ENCODE measurements around the gene GARS1. TPM values are rescaled to one million over a fixed set of nuclear protein-coding genes. Genes with fewer than 3 reads are reported as not detected.

GARS1 gene
- polyA plus RNA-seq, 2 donors = 68.0 to 124 TPM

- Histone ChIP-seq H3K27ac (ENCODE audit: low read depth in 2 of 2, low read length in 1 of 2) (no peak overlapping the region), H3K36me3 (ENCODE audit: control insufficient read depth in 2 of 2, insufficient read depth in 2 of 2, low read length in 1 of 2) (peaks cover 18 to 27% of the 10 kb centered on the region in 2 donors), H3K4me3 (ENCODE audit: low read depth in 1 of 2, low read length in 2 of 2) (no peak overlapping the region), H3K9me3 (ENCODE audit: control insufficient read depth in 2 of 2, insufficient read depth in 1 of 2, low read depth in 1 of 2, low read length in 1 of 2) (no peaks in the 10 kb centered on the region), H3K27me3 (ENCODE audit: control insufficient read depth in 1 of 2, insufficient read depth in 2 of 2, low read length in 2 of 2) (no peaks in the 10 kb centered on the region), H3K4me1 (ENCODE audit: control insufficient read depth in 2 of 2, insufficient read depth in 2 of 2, low read length in 1 of 2) (no peaks in the 10 kb centered on the region)
- 89 to 91% methylated on average over 2 of the region's 2 CpGs for WGBS, 2 donors
These were observed 22.7 kb downstream of the GARS1 start for GRCh38 chr7:30617359-30617758.

GRCh38 chr7:30618080-30618676 is 23.5 kb downstream of the GARS1 start:
- H3K27ac ChIP-seq (ENCODE audit: low read depth in 2 of 2, low read length in 1 of 2) = no peak overlapping the region
- no peaks in the 10 kb centered on the region for H3K9me3 ChIP-seq (ENCODE audit: control insufficient read depth in 2 of 2, insufficient read depth in 1 of 2, low read depth in 1 of 2, low read length in 1 of 2)
- no peak overlapping the region for H3K4me3 ChIP-seq (ENCODE audit: low read depth in 1 of 2, low read length in 2 of 2)
- no peaks in the 10 kb centered on the region for H3K4me1 ChIP-seq (ENCODE audit: control insufficient read depth in 2 of 2, insufficient read depth in 2 of 2, low read length in 1 of 2)
- 92% methylated on average over 4 of the region's 4 CpGs for WGBS, 2 donors
- peaks cover 18 to 21% of the 10 kb centered on the region in 2 donors for H3K36me3 ChIP-seq (ENCODE audit: control insufficient read depth in 2 of 2, insufficient read depth in 2 of 2, low read length in 1 of 2)
- no peaks in the 10 kb centered on the region for H3K27me3 ChIP-seq (ENCODE audit: control insufficient read depth in 1 of 2, insufficient read depth in 2 of 2, low read length in 2 of 2)

- H3K9me3 ChIP-seq (ENCODE audit: control insufficient read depth in 2 of 2, insufficient read depth in 1 of 2, low read depth in 1 of 2, low read length in 1 of 2) = no peaks in the 10 kb centered on the region
- H3K4me3 ChIP-seq (ENCODE audit: low read depth in 1 of 2, low read length in 2 of 2) = no peak overlapping the region
- H3K36me3 ChIP-seq (ENCODE audit: control insufficient read depth in 2 of 2, insufficient read depth in 2 of 2, low read length in 1 of 2) = peaks cover 18 to 19% of the 10 kb centered on the region in 2 donors
- WGBS, 2 donors = 88 to 92% methylated on average over 1 of the region's 1 CpG
- H3K4me1 ChIP-seq (ENCODE audit: control insufficient read depth in 2 of 2, insufficient read depth in 2 of 2, low read length in 1 of 2) = no peaks in the 10 kb centered on the region
- no peak overlapping the region for H3K27ac ChIP-seq (ENCODE audit: low read depth in 2 of 2, low read length in 1 of 2)
- H3K27me3 ChIP-seq (ENCODE audit: control insufficient read depth in 1 of 2, insufficient read depth in 2 of 2, low read length in 2 of 2) = no peaks in the 10 kb centered on the region
These were observed 24.3 kb downstream of the GARS1 start for GRCh38 chr7:30618961-30619360.

- H3K4me1 ChIP-seq (ENCODE audit: control insufficient read depth in 2 of 2, insufficient read depth in 2 of 2, low read length in 1 of 2) = no peaks in the 10 kb centered on the region
- WGBS, 2 donors = 80 to 81% methylated on average over 1 of the region's 1 CpG
These were observed 30.6 kb downstream of the GARS1 start for GRCh38 chr7:30625283-30625682.

GRCh38 chr7:30627026-30627425 is 32.3 kb downstream of the GARS1 start:
- H3K36me3 ChIP-seq (ENCODE audit: control insufficient read depth in 2 of 2, insufficient read depth in 2 of 2, low read length in 1 of 2) = peaks cover 10 to 13% of the 10 kb centered on the region in 2 donors
- H3K27ac ChIP-seq (ENCODE audit: low read depth in 2 of 2, low read length in 1 of 2) = no peak overlapping the region
- H3K9me3 ChIP-seq (ENCODE audit: control insufficient read depth in 2 of 2, insufficient read depth in 1 of 2, low read depth in 1 of 2, low read length in 1 of 2) = no peaks in the 10 kb centered on the region
- H3K4me1 ChIP-seq (ENCODE audit: control insufficient read depth in 2 of 2, insufficient read depth in 2 of 2, low read length in 1 of 2) = no peaks in the 10 kb centered on the region
- WGBS, 2 donors = 89 to 92% methylated on average over 4 of the region's 4 CpGs
- H3K27me3 ChIP-seq (ENCODE audit: control insufficient read depth in 1 of 2, insufficient read depth in 2 of 2, low read length in 2 of 2) = no peaks in the 10 kb centered on the region
- H3K4me3 ChIP-seq (ENCODE audit: low read depth in 1 of 2, low read length in 2 of 2) = no peak overlapping the region

More at GRCh38 chr7:30625283-30625682, 30.6 kb downstream of the GARS1 start:
- Histone ChIP-seq H3K4me3 (ENCODE audit: low read depth in 1 of 2, low read length in 2 of 2) (no peak overlapping the region), H3K9me3 (ENCODE audit: control insufficient read depth in 2 of 2, insufficient read depth in 1 of 2, low read depth in 1 of 2, low read length in 1 of 2) (no peaks in the 10 kb centered on the region), H3K27me3 (ENCODE audit: control insufficient read depth in 1 of 2, insufficient read depth in 2 of 2, low read length in 2 of 2) (no peaks in the 10 kb centered on the region), H3K27ac (ENCODE audit: low read depth in 2 of 2, low read length in 1 of 2) (no peak overlapping the region), H3K36me3 (ENCODE audit: control insufficient read depth in 2 of 2, insufficient read depth in 2 of 2, low read length in 1 of 2) (peaks cover 6 to 14% of the 10 kb centered on the region in 2 donors)

GRCh38 chr7:30630986-30631385 is 36.3 kb downstream of the GARS1 start:
- Histone ChIP-seq H3K4me1 (ENCODE audit: control insufficient read depth in 2 of 2, insufficient read depth in 2 of 2, low read length in 1 of 2) (no peaks in the 10 kb centered on the region), H3K36me3 (ENCODE audit: control insufficient read depth in 2 of 2, insufficient read depth in 2 of 2, low read length in 1 of 2) (peaks cover 19 to 20% of the 10 kb centered on the region in 2 donors), H3K9me3 (ENCODE audit: control insufficient read depth in 2 of 2, insufficient read depth in 1 of 2, low read depth in 1 of 2, low read length in 1 of 2) (no peaks in the 10 kb centered on the region), H3K27ac (ENCODE audit: low read depth in 2 of 2, low read length in 1 of 2) (no peak overlapping the region), H3K27me3 (ENCODE audit: control insufficient read depth in 1 of 2, insufficient read depth in 2 of 2, low read length in 2 of 2) (no peaks in the 10 kb centered on the region), H3K4me3 (ENCODE audit: low read depth in 1 of 2, low read length in 2 of 2) (no peak overlapping the region)
- 94 to 95% methylated on average over 4 of the region's 4 CpGs for WGBS, 2 donors

GRCh38 chr7:30633223-30633622 is 38.5 kb downstream of the GARS1 start:
- WGBS, 2 donors = 78 to 86% methylated on average over 3 of the region's 3 CpGs
- H3K36me3 ChIP-seq (ENCODE audit: control insufficient read depth in 2 of 2, insufficient read depth in 2 of 2, low read length in 1 of 2) = peaks cover 14% of the 10 kb centered on the region in 2 donors
- no peak overlapping the region for H3K27ac ChIP-seq (ENCODE audit: low read depth in 2 of 2, low read length in 1 of 2)
- H3K9me3 ChIP-seq (ENCODE audit: control insufficient read depth in 2 of 2, insufficient read depth in 1 of 2, low read depth in 1 of 2, low read length in 1 of 2) = no peaks in the 10 kb centered on the region
- H3K4me3 ChIP-seq (ENCODE audit: low read depth in 1 of 2, low read length in 2 of 2) = no peak overlapping the region
- no peaks in the 10 kb centered on the region for H3K27me3 ChIP-seq (ENCODE audit: control insufficient read depth in 1 of 2, insufficient read depth in 2 of 2, low read length in 2 of 2)
- no peaks in the 10 kb centered on the region for H3K4me1 ChIP-seq (ENCODE audit: control insufficient read depth in 2 of 2, insufficient read depth in 2 of 2, low read length in 1 of 2)

GRCh38 chr7:30634193-30634626 is 39.5 kb downstream of the GARS1 start:
- no peaks in the 10 kb centered on the region for H3K4me1 ChIP-seq (ENCODE audit: control insufficient read depth in 2 of 2, insufficient read depth in 2 of 2, low read length in 1 of 2)
- no peak overlapping the region for H3K4me3 ChIP-seq (ENCODE audit: low read depth in 1 of 2, low read length in 2 of 2)
- H3K9me3 ChIP-seq (ENCODE audit: control insufficient read depth in 2 of 2, insufficient read depth in 1 of 2, low read depth in 1 of 2, low read length in 1 of 2) = no peaks in the 10 kb centered on the region
- 86 to 94% methylated on average over 1 of the region's 1 CpG for WGBS, 2 donors
- H3K36me3 ChIP-seq (ENCODE audit: control insufficient read depth in 2 of 2, insufficient read depth in 2 of 2, low read length in 1 of 2) = peaks cover 14% of the 10 kb centered on the region in 2 donors
- H3K27ac ChIP-seq (ENCODE audit: low read depth in 2 of 2, low read length in 1 of 2) = no peak overlapping the region
- H3K27me3 ChIP-seq (ENCODE audit: control insufficient read depth in 1 of 2, insufficient read depth in 2 of 2, low read length in 2 of 2) = no peaks in the 10 kb centered on the region

- WGBS, 2 donors = 78 to 87% methylated on average over 6 of the region's 6 CpGs
- H3K36me3 ChIP-seq (ENCODE audit: control insufficient read depth in 2 of 2, insufficient read depth in 2 of 2, low read length in 1 of 2) = peaks cover 14% of the 10 kb centered on the region in 2 donors
- no peaks in the 10 kb centered on the region for H3K4me1 ChIP-seq (ENCODE audit: control insufficient read depth in 2 of 2, insufficient read depth in 2 of 2, low read length in 1 of 2)
- H3K9me3 ChIP-seq (ENCODE audit: control insufficient read depth in 2 of 2, insufficient read depth in 1 of 2, low read depth in 1 of 2, low read length in 1 of 2) = no peaks in the 10 kb centered on the region
- H3K4me3 ChIP-seq (ENCODE audit: low read depth in 1 of 2, low read length in 2 of 2) = no peak overlapping the region
- H3K27ac ChIP-seq (ENCODE audit: low read depth in 2 of 2, low read length in 1 of 2) = no peak overlapping the region
- no peaks in the 10 kb centered on the region for H3K27me3 ChIP-seq (ENCODE audit: control insufficient read depth in 1 of 2, insufficient read depth in 2 of 2, low read length in 2 of 2)
These were observed 40.0 kb downstream of the GARS1 start for GRCh38 chr7:30634634-30635201.

- Histone ChIP-seq H3K9me3 (ENCODE audit: control insufficient read depth in 2 of 2, insufficient read depth in 1 of 2, low read depth in 1 of 2, low read length in 1 of 2) (no peaks in the 10 kb centered on the region), H3K4me1 (ENCODE audit: control insufficient read depth in 2 of 2, insufficient read depth in 2 of 2, low read length in 1 of 2) (no peaks in the 10 kb centered on the region), H3K4me3 (ENCODE audit: low read depth in 1 of 2, low read length in 2 of 2) (no peak overlapping the region), H3K27ac (ENCODE audit: low read depth in 2 of 2, low read length in 1 of 2) (no peak overlapping the region), H3K27me3 (ENCODE audit: control insufficient read depth in 1 of 2, insufficient read depth in 2 of 2, low read length in 2 of 2) (no peaks in the 10 kb centered on the region), H3K36me3 (ENCODE audit: control insufficient read depth in 2 of 2, insufficient read depth in 2 of 2, low read length in 1 of 2) (peaks cover 10 to 14% of the 10 kb centered on the region in 2 donors)
- 90 to 94% methylated on average over 6 of the region's 6 CpGs for WGBS, 2 donors
These were observed 41.1 kb downstream of the GARS1 start for GRCh38 chr7:30635798-30636197.

Measured in esophagus (tissue), 2 donors.